Measurements from ENCODE around the gene MYO16.

DNA sequence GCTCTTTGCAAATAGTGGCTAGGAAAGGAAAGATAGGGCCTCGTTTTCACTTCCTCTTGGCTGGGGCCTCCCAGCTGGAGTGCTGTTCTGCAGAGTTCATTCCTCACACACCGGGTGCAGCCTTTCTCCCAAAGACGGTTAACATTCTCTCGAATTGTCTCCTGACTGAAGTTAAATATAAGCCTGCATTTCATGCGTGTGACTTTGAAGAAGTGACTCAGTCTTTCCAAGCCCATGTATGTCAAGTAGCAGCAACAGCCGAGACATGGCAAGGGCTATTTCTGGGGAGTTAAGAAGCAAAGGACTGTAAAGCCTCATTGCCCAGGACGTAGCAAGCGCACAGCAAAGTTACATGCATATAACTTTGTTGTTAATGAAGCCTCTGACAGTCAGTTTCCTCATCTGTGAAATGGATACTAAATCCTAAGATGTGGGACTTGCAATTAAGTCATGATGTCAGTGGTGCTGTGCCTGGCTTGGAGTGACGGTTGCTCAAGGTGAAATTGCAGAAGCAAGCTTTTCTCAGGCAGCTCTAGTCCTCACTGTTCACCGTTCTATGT, 502.4 kb downstream of the MYO16 start:
- TF ChIP-seq SMC3 (IDR thresholded peaks at IDR 0.05) (no peak), CHD2 (IDR thresholded peaks at IDR 0.05; ENCODE audit: low read length, partially characterized antibody) (no peak), ZFP36 (IDR thresholded peaks at IDR 0.05; ENCODE audit: borderline replicate concordance, partially characterized antibody) (no peak), POLR2A (IDR thresholded peaks at IDR 0.05; ENCODE audit: low read length) (no peak), SREBF2 (IDR thresholded peaks at IDR 0.05) (no peak)
- TF ChIP-seq, protein P1, sequence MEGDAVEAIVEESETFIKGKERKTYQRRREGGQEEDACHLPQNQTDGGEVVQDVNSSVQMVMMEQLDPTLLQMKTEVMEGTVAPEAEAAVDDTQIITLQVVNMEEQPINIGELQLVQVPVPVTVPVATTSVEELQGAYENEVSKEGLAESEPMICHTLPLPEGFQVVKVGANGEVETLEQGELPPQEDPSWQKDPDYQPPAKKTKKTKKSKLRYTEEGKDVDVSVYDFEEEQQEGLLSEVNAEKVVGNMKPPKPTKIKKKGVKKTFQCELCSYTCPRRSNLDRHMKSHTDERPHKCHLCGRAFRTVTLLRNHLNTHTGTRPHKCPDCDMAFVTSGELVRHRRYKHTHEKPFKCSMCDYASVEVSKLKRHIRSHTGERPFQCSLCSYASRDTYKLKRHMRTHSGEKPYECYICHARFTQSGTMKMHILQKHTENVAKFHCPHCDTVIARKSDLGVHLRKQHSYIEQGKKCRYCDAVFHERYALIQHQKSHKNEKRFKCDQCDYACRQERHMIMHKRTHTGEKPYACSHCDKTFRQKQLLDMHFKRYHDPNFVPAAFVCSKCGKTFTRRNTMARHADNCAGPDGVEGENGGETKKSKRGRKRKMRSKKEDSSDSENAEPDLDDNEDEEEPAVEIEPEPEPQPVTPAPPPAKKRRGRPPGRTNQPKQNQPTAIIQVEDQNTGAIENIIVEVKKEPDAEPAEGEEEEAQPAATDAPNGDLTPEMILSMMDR (IDR thresholded peaks at IDR 0.05): no peak
- TF ChIP-seq, protein P2, sequence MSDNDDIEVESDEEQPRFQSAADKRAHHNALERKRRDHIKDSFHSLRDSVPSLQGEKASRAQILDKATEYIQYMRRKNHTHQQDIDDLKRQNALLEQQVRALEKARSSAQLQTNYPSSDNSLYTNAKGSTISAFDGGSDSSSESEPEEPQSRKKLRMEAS (IDR thresholded peaks at IDR 0.05): no peak
